ENCODE data around the gene PWP2.

DNA sequence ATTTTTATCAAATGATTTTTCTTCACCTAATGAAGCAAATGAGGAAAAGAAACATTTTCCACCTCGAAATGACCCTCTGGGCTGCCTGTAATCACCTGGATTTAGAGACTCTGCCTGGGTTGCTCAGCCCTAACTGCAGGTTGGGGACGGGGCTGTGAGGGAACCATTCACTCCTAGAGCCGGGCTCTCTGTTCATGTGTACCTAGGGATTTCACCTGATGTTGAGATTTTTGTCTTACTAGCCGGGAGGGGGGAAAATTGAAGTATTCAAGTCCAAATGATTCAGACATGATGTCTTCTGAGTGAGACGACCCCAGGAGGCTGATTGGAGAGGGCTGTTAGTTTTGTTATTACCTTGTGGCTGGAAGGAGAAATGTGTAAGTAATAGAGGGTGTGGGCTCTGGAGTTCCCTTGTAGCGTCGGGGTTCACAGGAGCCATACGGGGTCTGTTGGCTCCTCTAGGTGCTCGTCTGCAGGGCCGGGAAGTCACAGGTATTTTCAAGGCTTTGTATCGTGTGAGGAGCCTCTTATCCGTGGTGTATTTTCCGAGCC lies 42.3 kb upstream of the PWP2 start:
- TF ChIP-seq, protein P1, sequence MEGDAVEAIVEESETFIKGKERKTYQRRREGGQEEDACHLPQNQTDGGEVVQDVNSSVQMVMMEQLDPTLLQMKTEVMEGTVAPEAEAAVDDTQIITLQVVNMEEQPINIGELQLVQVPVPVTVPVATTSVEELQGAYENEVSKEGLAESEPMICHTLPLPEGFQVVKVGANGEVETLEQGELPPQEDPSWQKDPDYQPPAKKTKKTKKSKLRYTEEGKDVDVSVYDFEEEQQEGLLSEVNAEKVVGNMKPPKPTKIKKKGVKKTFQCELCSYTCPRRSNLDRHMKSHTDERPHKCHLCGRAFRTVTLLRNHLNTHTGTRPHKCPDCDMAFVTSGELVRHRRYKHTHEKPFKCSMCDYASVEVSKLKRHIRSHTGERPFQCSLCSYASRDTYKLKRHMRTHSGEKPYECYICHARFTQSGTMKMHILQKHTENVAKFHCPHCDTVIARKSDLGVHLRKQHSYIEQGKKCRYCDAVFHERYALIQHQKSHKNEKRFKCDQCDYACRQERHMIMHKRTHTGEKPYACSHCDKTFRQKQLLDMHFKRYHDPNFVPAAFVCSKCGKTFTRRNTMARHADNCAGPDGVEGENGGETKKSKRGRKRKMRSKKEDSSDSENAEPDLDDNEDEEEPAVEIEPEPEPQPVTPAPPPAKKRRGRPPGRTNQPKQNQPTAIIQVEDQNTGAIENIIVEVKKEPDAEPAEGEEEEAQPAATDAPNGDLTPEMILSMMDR (IDR thresholded peaks at IDR 0.05), result no peak
- no peak for TF ChIP-seq POLR2A (IDR thresholded peaks at IDR 0.05)

All from body of pancreas (tissue), 4 donors.